Sigmoid colon (tissue), 4 donors: ENCODE measurements around the gene HAUS3.

Experiments used
- EP300 ChIP-seq, 4 donors: sonication (generic); formaldehyde crosslinking; IDR thresholded peaks; one replicate each; pipeline ENCODE4 v1.6.1; 2017; ENCODE audit warnings: antibody characterized with exemption in 4 of 4
- POLR2A ChIP-seq, 2 donors: fragments of 450-650 bp; IDR thresholded peaks; one replicate each; pipeline ENCODE4 v1.6.1; 2016; ENCODE audit warnings: antibody characterized with exemption in 2 of 2, mild to moderate bottlenecking in 2 of 2, moderate library complexity in 2 of 2
- TF ChIP-seq, protein P1 (sequence below), 4 experiments: fragments of 450-650 bp in 3 of 4; fragments of 200-600 bp in 1 of 4; IDR thresholded peaks; one replicate each; pipeline ENCODE4 v1.5.1; 2016 to 2019; ENCODE audit warnings: antibody characterized with exemption in 4 of 4, mild to moderate bottlenecking in 3 of 4, moderate library complexity in 2 of 4

DNA sequence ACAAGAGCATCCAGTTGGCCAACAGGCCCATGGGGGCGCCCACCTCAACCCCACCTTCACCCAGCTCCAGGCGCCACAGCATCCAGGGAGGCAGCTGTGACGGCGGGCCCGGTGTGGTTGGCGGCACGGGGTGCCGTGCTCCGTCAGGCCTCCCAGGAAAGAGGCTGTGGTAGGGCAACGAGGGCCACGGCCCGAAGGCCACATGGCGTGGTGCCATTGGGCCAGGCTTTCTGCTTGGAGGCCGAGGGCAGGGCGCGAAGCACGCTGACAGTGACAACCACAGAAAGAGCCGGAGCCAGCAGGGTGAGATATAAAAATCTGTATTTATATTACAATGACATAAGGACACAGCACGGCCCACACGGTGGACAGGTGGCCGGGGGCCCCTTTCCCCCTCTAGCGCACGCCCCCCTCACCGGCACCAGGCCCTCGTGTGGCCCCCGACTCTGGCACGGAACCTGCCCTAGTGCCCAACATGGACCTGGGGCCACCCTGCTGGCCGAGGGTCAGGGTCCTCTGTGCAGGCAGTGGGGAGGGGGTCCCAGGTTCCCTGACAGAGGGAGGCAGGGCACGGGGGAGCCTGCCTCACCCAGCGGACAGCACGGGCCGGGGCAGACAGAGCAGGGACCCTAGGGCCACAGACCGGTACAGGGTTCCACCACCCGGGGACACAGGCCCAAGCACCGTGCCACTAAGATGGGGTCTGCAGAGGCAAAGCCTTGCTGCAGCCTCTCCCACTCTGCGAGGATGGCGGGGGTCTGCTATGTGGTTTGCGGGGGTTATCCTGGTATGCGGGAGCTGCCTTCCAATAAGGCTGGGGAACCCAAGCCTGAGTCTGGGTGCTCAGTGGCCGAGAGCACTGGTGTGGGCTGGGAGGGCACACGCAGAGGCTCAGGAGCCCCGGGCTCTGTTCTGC is 5.5 kb upstream of the HAUS3 start:
- TF ChIP-seq, protein P1, sequence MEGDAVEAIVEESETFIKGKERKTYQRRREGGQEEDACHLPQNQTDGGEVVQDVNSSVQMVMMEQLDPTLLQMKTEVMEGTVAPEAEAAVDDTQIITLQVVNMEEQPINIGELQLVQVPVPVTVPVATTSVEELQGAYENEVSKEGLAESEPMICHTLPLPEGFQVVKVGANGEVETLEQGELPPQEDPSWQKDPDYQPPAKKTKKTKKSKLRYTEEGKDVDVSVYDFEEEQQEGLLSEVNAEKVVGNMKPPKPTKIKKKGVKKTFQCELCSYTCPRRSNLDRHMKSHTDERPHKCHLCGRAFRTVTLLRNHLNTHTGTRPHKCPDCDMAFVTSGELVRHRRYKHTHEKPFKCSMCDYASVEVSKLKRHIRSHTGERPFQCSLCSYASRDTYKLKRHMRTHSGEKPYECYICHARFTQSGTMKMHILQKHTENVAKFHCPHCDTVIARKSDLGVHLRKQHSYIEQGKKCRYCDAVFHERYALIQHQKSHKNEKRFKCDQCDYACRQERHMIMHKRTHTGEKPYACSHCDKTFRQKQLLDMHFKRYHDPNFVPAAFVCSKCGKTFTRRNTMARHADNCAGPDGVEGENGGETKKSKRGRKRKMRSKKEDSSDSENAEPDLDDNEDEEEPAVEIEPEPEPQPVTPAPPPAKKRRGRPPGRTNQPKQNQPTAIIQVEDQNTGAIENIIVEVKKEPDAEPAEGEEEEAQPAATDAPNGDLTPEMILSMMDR (IDR thresholded peaks at IDR 0.05) = no peak
- TF ChIP-seq EP300 (IDR thresholded peaks at IDR 0.05) = no peak
- no peak for TF ChIP-seq POLR2A (IDR thresholded peaks at IDR 0.05)
